Measurements from ENCODE around the gene ZNF341. TPM values are rescaled to one million over a fixed set of nuclear protein-coding genes. Genes with fewer than 3 reads are reported as not detected.

The ZNF341 gene
- total and polyA plus RNA-seq, 2 experiments from 2014 or later, result 4.3 to 6.1 TPM

- no peaks in the 10 kb centered on the region; the same call in 2 of the 3 replicates for H3K4me1 Mint-ChIP-seq
- no peaks in the 10 kb centered on the region for H4K20me1 ChIP-seq (replicated peaks; ENCODE audit: insufficient read depth)
- H3K27me3 ChIP-seq (ENCODE audit: insufficient read depth), result no peaks in the 10 kb centered on the region
- no peaks in the 10 kb centered on the region for H3K36me3 Mint-ChIP-seq (ENCODE audit: low read depth)
- H3K27me3 Mint-ChIP-seq (ENCODE audit: insufficient read depth, low read depth, poor library complexity), result peaks cover 9% of the 10 kb centered on the region
- no peaks in the 10 kb centered on the region; the same call in 2 of the 3 replicates for H3K9me3 Mint-ChIP-seq
- no peaks in the 10 kb centered on the region for H3K36me3 ChIP-seq (ENCODE audit: insufficient read depth)
- no peak overlapping the region for H3K4me2 ChIP-seq
- no peak overlapping the region for H3K4me3 Mint-ChIP-seq
- no peaks in the 10 kb centered on the region for H3K4me1 ChIP-seq (ENCODE audit: insufficient read depth)
- TF ChIP-seq POLR2AphosphoS5 (IDR thresholded peaks at IDR 0.05; ENCODE audit: low read depth) (no peak), CREB1 (CRISPR knock-in tag; IDR thresholded peaks at IDR 0.05; ENCODE audit: low read depth) (no peak), NANOG (IDR thresholded peaks at IDR 0.05; ENCODE audit: borderline replicate concordance) (no peak), ZNF114 (CRISPR knock-in tag; IDR thresholded peaks at IDR 0.05) (no peak), ZNF331 (CRISPR knock-in tag; IDR thresholded peaks at IDR 0.05; ENCODE audit: low read depth) (no peak), STAT1 (IDR thresholded peaks at IDR 0.05; ENCODE audit: unreplicated experiment) (no peak), EZH2phosphoT487 (IDR thresholded peaks at IDR 0.05; ENCODE audit: unreplicated experiment) (no peak), EZH2 (IDR thresholded peaks at IDR 0.05; ENCODE audit: low read depth, unreplicated experiment) (no peak), JUNB (IDR thresholded peaks at IDR 0.05; ENCODE audit: unreplicated experiment) (no peak)
- TF ChIP-seq, protein P1, sequence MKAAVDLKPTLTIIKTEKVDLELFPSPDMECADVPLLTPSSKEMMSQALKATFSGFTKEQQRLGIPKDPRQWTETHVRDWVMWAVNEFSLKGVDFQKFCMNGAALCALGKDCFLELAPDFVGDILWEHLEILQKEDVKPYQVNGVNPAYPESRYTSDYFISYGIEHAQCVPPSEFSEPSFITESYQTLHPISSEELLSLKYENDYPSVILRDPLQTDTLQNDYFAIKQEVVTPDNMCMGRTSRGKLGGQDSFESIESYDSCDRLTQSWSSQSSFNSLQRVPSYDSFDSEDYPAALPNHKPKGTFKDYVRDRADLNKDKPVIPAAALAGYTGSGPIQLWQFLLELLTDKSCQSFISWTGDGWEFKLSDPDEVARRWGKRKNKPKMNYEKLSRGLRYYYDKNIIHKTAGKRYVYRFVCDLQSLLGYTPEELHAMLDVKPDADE (IDR thresholded peaks at IDR 0.05), result no peak
- TF ChIP-seq, protein P2, sequence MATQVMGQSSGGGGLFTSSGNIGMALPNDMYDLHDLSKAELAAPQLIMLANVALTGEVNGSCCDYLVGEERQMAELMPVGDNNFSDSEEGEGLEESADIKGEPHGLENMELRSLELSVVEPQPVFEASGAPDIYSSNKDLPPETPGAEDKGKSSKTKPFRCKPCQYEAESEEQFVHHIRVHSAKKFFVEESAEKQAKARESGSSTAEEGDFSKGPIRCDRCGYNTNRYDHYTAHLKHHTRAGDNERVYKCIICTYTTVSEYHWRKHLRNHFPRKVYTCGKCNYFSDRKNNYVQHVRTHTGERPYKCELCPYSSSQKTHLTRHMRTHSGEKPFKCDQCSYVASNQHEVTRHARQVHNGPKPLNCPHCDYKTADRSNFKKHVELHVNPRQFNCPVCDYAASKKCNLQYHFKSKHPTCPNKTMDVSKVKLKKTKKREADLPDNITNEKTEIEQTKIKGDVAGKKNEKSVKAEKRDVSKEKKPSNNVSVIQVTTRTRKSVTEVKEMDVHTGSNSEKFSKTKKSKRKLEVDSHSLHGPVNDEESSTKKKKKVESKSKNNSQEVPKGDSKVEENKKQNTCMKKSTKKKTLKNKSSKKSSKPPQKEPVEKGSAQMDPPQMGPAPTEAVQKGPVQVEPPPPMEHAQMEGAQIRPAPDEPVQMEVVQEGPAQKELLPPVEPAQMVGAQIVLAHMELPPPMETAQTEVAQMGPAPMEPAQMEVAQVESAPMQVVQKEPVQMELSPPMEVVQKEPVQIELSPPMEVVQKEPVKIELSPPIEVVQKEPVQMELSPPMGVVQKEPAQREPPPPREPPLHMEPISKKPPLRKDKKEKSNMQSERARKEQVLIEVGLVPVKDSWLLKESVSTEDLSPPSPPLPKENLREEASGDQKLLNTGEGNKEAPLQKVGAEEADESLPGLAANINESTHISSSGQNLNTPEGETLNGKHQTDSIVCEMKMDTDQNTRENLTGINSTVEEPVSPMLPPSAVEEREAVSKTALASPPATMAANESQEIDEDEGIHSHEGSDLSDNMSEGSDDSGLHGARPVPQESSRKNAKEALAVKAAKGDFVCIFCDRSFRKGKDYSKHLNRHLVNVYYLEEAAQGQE (IDR thresholded peaks at IDR 0.05; ENCODE audit: unreplicated experiment), result no peak
- TF ChIP-seq, protein P3, sequence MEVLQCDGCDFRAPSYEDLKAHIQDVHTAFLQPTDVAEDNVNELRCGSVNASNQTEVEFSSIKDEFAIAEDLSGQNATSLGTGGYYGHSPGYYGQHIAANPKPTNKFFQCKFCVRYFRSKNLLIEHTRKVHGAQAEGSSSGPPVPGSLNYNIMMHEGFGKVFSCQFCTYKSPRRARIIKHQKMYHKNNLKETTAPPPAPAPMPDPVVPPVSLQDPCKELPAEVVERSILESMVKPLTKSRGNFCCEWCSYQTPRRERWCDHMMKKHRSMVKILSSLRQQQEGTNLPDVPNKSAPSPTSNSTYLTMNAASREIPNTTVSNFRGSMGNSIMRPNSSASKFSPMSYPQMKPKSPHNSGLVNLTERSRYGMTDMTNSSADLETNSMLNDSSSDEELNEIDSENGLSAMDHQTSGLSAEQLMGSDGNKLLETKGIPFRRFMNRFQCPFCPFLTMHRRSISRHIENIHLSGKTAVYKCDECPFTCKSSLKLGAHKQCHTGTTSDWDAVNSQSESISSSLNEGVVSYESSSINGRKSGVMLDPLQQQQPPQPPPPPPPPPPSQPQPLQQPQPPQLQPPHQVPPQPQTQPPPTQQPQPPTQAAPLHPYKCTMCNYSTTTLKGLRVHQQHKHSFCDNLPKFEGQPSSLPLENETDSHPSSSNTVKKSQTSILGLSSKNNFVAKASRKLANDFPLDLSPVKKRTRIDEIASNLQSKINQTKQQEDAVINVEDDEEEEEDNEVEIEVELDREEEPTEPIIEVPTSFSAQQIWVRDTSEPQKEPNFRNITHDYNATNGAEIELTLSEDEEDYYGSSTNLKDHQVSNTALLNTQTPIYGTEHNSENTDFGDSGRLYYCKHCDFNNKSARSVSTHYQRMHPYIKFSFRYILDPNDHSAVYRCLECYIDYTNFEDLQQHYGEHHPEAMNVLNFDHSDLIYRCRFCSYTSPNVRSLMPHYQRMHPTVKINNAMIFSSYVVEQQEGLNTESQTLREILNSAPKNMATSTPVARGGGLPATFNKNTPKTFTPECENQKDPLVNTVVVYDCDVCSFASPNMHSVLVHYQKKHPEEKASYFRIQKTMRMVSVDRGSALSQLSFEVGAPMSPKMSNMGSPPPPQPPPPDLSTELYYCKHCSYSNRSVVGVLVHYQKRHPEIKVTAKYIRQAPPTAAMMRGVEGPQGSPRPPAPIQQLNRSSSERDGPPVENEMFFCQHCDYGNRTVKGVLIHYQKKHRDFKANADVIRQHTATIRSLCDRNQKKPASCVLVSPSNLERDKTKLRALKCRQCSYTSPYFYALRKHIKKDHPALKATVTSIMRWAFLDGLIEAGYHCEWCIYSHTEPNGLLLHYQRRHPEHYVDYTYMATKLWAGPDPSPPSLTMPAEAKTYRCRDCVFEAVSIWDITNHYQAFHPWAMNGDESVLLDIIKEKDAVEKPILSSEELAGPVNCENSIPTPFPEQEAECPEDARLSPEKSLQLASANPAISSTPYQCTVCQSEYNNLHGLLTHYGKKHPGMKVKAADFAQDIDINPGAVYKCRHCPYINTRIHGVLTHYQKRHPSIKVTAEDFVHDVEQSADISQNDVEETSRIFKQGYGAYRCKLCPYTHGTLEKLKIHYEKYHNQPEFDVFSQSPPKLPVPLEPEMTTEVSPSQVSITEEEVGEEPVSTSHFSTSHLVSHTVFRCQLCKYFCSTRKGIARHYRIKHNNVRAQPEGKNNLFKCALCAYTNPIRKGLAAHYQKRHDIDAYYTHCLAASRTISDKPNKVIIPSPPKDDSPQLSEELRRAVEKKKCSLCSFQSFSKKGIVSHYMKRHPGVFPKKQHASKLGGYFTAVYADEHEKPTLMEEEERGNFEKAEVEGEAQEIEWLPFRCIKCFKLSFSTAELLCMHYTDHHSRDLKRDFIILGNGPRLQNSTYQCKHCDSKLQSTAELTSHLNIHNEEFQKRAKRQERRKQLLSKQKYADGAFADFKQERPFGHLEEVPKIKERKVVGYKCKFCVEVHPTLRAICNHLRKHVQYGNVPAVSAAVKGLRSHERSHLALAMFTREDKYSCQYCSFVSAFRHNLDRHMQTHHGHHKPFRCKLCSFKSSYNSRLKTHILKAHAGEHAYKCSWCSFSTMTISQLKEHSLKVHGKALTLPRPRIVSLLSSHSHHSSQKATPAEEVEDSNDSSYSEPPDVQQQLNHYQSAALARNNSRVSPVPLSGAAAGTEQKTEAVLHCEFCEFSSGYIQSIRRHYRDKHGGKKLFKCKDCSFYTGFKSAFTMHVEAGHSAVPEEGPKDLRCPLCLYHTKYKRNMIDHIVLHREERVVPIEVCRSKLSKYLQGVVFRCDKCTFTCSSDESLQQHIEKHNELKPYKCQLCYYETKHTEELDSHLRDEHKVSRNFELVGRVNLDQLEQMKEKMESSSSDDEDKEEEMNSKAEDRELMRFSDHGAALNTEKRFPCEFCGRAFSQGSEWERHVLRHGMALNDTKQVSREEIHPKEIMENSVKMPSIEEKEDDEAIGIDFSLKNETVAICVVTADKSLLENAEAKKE (CRISPR knock-in tag; IDR thresholded peaks at IDR 0.05), result no peak
- TF ChIP-seq, protein P4, sequence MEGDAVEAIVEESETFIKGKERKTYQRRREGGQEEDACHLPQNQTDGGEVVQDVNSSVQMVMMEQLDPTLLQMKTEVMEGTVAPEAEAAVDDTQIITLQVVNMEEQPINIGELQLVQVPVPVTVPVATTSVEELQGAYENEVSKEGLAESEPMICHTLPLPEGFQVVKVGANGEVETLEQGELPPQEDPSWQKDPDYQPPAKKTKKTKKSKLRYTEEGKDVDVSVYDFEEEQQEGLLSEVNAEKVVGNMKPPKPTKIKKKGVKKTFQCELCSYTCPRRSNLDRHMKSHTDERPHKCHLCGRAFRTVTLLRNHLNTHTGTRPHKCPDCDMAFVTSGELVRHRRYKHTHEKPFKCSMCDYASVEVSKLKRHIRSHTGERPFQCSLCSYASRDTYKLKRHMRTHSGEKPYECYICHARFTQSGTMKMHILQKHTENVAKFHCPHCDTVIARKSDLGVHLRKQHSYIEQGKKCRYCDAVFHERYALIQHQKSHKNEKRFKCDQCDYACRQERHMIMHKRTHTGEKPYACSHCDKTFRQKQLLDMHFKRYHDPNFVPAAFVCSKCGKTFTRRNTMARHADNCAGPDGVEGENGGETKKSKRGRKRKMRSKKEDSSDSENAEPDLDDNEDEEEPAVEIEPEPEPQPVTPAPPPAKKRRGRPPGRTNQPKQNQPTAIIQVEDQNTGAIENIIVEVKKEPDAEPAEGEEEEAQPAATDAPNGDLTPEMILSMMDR (conservative IDR thresholded peaks at IDR 0.05; ENCODE audit: low read depth in 2 of 2), result no peak
- no peaks in the 10 kb centered on the region for H3K79me2 ChIP-seq (replicated peaks; ENCODE audit: insufficient read depth)
- ATAC-seq, result no peak
- no peak for DNase-seq (ENCODE audit: low spot score)
- no peak overlapping the region for H3K27ac Mint-ChIP-seq
- H3K27ac ChIP-seq (ENCODE audit: low read depth), result no peak overlapping the region
- H3K9me2 ChIP-seq (ENCODE audit: insufficient read depth), result no peaks in the 10 kb centered on the region
- H3F3A ChIP-seq (replicated peaks; ENCODE audit: low read depth), result no peaks in the 10 kb centered on the region
- H2AFZ ChIP-seq, result no peak overlapping the region
- H3K4me3 ChIP-seq, result no peak overlapping the region
These were observed 53.7 kb downstream of the ZNF341 start for GRCh38 chr20:33785503-33785902.

Measured in GM23338 (cell line).